ENCODE data around the gene CTNNA3.

Gene CTNNA3

DNA sequence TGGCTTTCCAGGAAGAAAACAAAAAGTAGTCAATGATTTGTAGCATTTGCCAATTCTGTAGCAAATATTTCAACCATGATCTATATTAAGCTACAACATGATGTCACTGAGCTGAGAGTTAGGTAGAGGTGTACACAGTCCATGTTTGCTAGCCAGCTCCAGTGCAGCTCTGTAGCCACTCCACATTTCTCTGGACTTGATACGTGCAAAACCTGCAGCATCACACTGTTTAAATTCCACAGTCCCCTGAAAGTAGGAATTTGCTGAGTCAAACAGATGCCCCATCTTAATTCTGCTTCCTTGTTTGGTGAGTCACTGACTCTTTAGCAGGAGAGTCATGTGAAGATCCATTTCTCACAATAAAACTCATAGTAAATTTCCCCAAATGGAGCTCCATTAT, 859.9 kb downstream of the CTNNA3 start:
- H3K36me3 ChIP-seq (ENCODE audit: control insufficient read depth in 2 of 2, insufficient read depth in 1 of 2, low read length in 2 of 2): no peaks in the 10 kb centered on the region
- no peak overlapping the region for H3K27ac ChIP-seq (ENCODE audit: extremely low read depth, low read depth, low read length)
- H3K9me3 ChIP-seq (ENCODE audit: control insufficient read depth, insufficient read depth, low read depth, low read length): no peaks in the 10 kb centered on the region
- POLR2A ChIA-PET: no interaction called here
- CTCF ChIA-PET: no interaction called here
- TF ChIP-seq SP3 (tag by site-specific recombination; IDR thresholded peaks at IDR 0.05): no peak
- TF ChIP-seq, protein P1, sequence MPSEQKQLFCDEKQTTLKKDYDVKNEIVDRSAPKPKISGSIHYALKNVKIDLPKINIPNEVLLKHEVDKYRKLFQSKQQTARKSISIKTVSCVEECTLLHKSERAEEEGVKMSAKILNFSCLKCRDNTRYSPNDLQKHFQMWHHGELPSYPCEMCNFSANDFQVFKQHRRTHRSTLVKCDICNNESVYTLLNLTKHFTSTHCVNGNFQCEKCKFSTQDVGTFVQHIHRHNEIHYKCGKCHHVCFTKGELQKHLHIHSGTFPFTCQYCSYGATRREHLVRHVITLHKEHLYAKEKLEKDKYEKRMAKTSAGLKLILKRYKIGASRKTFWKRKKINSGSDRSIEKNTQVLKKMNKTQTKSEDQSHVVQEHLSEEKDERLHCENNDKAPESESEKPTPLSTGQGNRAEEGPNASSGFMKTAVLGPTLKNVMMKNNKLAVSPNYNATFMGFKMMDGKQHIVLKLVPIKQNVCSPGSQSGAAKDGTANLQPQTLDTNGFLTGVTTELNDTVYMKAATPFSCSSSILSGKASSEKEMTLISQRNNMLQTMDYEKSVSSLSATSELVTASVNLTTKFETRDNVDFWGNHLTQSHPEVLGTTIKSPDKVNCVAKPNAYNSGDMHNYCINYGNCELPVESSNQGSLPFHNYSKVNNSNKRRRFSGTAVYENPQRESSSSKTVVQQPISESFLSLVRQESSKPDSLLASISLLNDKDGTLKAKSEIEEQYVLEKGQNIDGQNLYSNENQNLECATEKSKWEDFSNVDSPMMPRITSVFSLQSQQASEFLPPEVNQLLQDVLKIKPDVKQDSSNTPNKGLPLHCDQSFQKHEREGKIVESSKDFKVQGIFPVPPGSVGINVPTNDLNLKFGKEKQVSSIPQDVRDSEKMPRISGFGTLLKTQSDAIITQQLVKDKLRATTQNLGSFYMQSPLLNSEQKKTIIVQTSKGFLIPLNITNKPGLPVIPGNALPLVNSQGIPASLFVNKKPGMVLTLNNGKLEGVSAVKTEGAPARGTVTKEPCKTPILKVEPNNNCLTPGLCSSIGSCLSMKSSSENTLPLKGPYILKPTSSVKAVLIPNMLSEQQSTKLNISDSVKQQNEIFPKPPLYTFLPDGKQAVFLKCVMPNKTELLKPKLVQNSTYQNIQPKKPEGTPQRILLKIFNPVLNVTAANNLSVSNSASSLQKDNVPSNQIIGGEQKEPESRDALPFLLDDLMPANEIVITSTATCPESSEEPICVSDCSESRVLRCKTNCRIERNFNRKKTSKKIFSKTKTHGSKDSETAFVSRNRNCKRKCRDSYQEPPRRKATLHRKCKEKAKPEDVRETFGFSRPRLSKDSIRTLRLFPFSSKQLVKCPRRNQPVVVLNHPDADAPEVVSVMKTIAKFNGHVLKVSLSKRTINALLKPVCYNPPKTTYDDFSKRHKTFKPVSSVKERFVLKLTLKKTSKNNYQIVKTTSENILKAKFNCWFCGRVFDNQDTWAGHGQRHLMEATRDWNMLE (tag by site-specific recombination; conservative IDR thresholded peaks at IDR 0.05; ENCODE audit: low read depth): no peak
- TF ChIP-seq SP7 (tag by site-specific recombination; IDR thresholded peaks at IDR 0.05): no peak
- no peak for TF ChIP-seq ZNF777 (tag by site-specific recombination; IDR thresholded peaks at IDR 0.05; ENCODE audit: borderline replicate concordance)
- no peak overlapping the region for H3K4me3 ChIP-seq (ENCODE audit: low read depth, low read length)
- H3K4me1 ChIP-seq (ENCODE audit: control insufficient read depth, insufficient read depth, low read length): peaks cover 7% of the 10 kb centered on the region

DNA sequence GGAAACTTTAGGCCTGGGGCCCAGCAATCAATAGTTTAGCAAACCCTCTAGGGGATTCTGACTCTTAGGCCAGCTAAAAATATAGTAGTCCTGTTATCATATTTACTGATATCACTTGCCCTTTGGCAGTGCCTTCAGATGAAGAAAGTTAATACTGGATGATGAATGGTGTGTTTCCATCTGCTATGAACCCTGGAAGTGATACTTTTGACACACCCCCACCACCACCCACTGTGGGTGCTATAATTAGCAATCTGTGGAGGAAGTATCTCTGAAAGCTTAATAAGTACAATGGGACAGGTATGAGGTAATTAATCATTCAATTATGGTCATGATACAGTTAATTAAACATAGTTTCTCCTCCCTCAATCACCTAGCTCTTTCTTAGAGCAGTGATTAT, 860.6 kb downstream of the CTNNA3 start:
- Histone ChIP-seq H3K9me3 (ENCODE audit: control insufficient read depth, insufficient read depth, low read depth, low read length) (no peaks in the 10 kb centered on the region), H3K4me1 (ENCODE audit: control insufficient read depth, insufficient read depth, low read length) (peaks cover 7% of the 10 kb centered on the region), H3K36me3 (ENCODE audit: control insufficient read depth in 2 of 2, insufficient read depth in 1 of 2, low read length in 2 of 2) (no peaks in the 10 kb centered on the region), H3K27ac (ENCODE audit: extremely low read depth, low read depth, low read length) (no peak overlapping the region), H3K4me3 (ENCODE audit: low read depth, low read length) (no peak overlapping the region)
- ChIA-PET POLR2A (no interaction called here), CTCF (no interaction called here)
- TF ChIP-seq ZNF266 (tag by site-specific recombination; IDR thresholded peaks at IDR 0.05; ENCODE audit: low read depth) (no peak), KLF7 (tag by site-specific recombination; IDR thresholded peaks at IDR 0.05; ENCODE audit: borderline replicate concordance) (no peak), ZNF677 (tag by site-specific recombination; IDR thresholded peaks at IDR 0.05) (no peak), ZNF785 (tag by site-specific recombination; IDR thresholded peaks at IDR 0.05) (no peak), ZBTB48 (tag by site-specific recombination; IDR thresholded peaks at IDR 0.05) (no peak), OVOL3 (tag by site-specific recombination; IDR thresholded peaks at IDR 0.05) (no peak), ZFP41 (tag by site-specific recombination; IDR thresholded peaks at IDR 0.05; ENCODE audit: borderline replicate concordance) (no peak), ZNF112 (tag by site-specific recombination; IDR thresholded peaks at IDR 0.05) (no peak), ZNF155 (tag by site-specific recombination; IDR thresholded peaks at IDR 0.05) (no peak), ZNF37A (tag by site-specific recombination; IDR thresholded peaks at IDR 0.05) (no peak)

DNA sequence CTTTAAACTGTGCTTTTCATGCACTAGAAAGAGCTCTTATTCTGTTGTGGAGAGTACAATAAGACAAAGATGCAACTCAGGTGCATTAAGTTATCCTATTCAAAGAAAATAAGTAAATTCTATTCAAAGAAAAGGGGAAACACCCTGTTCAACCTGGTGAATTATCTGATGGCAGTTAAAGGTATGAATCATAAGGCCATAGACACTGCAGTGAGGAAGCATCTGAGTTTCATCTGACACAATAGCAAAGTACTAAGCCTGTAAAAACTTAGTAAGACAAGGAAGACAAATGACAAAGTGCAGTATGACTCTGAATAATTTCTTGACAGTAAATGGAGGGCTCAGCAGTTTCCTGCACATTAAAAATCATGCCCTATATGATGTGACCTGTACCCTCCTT, 861.2 kb downstream of the CTNNA3 start:
- Histone ChIP-seq H3K4me1 (ENCODE audit: control insufficient read depth, insufficient read depth, low read length) (peaks cover 7% of the 10 kb centered on the region), H3K4me3 (ENCODE audit: low read depth, low read length) (no peak overlapping the region), H3K27ac (ENCODE audit: extremely low read depth, low read depth, low read length) (no peak overlapping the region), H3K36me3 (ENCODE audit: control insufficient read depth in 2 of 2, insufficient read depth in 1 of 2, low read length in 2 of 2) (no peaks in the 10 kb centered on the region), H3K9me3 (ENCODE audit: control insufficient read depth, insufficient read depth, low read depth, low read length) (no peaks in the 10 kb centered on the region)
- TF ChIP-seq SP7 (tag by site-specific recombination; IDR thresholded peaks at IDR 0.05): no peak
- TF ChIP-seq SALL2 (tag by site-specific recombination; IDR thresholded peaks at IDR 0.05; ENCODE audit: borderline replicate concordance): no peak
- TF ChIP-seq, protein P2, sequence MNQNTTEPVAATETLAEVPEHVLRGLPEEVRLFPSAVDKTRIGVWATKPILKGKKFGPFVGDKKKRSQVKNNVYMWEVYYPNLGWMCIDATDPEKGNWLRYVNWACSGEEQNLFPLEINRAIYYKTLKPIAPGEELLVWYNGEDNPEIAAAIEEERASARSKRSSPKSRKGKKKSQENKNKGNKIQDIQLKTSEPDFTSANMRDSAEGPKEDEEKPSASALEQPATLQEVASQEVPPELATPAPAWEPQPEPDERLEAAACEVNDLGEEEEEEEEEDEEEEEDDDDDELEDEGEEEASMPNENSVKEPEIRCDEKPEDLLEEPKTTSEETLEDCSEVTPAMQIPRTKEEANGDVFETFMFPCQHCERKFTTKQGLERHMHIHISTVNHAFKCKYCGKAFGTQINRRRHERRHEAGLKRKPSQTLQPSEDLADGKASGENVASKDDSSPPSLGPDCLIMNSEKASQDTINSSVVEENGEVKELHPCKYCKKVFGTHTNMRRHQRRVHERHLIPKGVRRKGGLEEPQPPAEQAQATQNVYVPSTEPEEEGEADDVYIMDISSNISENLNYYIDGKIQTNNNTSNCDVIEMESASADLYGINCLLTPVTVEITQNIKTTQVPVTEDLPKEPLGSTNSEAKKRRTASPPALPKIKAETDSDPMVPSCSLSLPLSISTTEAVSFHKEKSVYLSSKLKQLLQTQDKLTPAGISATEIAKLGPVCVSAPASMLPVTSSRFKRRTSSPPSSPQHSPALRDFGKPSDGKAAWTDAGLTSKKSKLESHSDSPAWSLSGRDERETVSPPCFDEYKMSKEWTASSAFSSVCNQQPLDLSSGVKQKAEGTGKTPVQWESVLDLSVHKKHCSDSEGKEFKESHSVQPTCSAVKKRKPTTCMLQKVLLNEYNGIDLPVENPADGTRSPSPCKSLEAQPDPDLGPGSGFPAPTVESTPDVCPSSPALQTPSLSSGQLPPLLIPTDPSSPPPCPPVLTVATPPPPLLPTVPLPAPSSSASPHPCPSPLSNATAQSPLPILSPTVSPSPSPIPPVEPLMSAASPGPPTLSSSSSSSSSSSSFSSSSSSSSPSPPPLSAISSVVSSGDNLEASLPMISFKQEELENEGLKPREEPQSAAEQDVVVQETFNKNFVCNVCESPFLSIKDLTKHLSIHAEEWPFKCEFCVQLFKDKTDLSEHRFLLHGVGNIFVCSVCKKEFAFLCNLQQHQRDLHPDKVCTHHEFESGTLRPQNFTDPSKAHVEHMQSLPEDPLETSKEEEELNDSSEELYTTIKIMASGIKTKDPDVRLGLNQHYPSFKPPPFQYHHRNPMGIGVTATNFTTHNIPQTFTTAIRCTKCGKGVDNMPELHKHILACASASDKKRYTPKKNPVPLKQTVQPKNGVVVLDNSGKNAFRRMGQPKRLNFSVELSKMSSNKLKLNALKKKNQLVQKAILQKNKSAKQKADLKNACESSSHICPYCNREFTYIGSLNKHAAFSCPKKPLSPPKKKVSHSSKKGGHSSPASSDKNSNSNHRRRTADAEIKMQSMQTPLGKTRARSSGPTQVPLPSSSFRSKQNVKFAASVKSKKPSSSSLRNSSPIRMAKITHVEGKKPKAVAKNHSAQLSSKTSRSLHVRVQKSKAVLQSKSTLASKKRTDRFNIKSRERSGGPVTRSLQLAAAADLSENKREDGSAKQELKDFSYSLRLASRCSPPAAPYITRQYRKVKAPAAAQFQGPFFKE (tag by site-specific recombination; IDR thresholded peaks at IDR 0.05; ENCODE audit: borderline replicate concordance): no peak
- TF ChIP-seq, protein P3, sequence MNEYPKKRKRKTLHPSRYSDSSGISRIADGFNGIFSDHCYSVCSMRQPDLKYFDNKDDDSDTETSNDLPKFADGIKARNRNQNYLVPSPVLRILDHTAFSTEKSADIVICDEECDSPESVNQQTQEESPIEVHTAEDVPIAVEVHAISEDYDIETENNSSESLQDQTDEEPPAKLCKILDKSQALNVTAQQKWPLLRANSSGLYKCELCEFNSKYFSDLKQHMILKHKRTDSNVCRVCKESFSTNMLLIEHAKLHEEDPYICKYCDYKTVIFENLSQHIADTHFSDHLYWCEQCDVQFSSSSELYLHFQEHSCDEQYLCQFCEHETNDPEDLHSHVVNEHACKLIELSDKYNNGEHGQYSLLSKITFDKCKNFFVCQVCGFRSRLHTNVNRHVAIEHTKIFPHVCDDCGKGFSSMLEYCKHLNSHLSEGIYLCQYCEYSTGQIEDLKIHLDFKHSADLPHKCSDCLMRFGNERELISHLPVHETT (tag by site-specific recombination; IDR thresholded peaks at IDR 0.05): no peak
- TF ChIP-seq ZFHX2 (tag by site-specific recombination; conservative IDR thresholded peaks at IDR 0.05): no peak
- CTCF ChIA-PET: no interaction called here
- POLR2A ChIA-PET: no interaction called here
